Spleen (tissue), 7 donors: ENCODE measurements around the gene SLC25A41.

Source experiments
- POLR2A ChIP-seq, 3 donors: fragments of 450-650 bp; IDR thresholded peaks; one replicate each; pipeline ENCODE4 v1.5.1; 2017; ENCODE audit warnings: antibody characterized with exemption in 3 of 3, mild to moderate bottlenecking in 1 of 3
- POLR2AphosphoS5 ChIP-seq, 3 donors: sonication (generic); formaldehyde crosslinking; IDR thresholded peaks; one replicate each; pipeline ENCODE4 v1.5.1; 2017; ENCODE audit warnings: antibody characterized with exemption in 3 of 3
- TF ChIP-seq, protein P1 (sequence below), 11 experiments: fragments of 200-600 bp in 7 of 11; fragments of 450-650 bp in 4 of 11; sonication (generic) in 4 of 11; IDR thresholded peaks in 8 of 11; conservative IDR thresholded peaks in 3 of 11; 1 replicate in 7 of 11; 2 replicates in 4 of 11; pipeline versions ENCODE4 v1.4.0 to v1.8.0; 2016 to 2021; ENCODE audit warnings: antibody characterized with exemption in 11 of 11, inconsistent platforms in 4 of 11, mild to moderate bottlenecking in 1 of 11
- donor health status: DM: no; HTN: no; CAD: no; lungs with moderate emphysema.
- donor health status: DM: no; HTN: no; CAD: no.
- donor health status: DM: no; HTN: no; CAD: no.

DNA sequence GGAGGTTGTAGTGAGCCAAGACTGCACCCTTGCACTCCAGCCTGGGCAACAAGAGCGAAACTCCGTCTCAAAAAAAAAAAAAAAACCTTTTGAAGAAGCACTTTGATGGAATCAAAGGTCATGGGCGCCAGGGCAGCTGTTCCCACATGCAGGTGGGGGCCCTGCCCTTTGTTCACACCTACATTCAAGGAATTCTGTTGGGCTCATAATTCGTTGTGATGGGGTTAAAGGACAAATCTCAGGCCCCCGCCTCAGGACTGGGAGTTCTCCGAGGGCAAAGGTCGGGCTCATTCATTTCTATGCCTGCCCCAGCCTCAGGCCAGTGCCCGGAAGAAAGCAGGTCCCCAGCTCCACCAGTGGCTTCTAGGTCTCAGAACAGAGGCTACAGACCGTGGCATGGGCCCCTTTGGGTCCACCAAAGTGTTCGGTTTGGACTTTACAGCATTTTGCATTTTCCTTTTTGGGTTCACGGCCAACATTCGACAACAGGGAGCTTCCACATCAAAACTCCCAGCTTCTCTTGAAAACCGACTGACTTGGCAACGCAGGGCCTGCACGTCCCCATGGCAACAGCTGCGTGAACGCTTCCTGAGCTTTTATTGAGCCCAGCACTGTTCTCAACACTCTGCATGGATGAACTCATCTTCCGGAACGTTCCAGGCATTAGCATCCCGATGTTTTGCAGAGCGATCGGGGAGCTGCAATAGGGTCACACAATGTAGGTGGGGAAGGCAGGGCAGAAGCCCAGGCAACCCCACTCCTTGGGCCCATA, 30.5 kb downstream of the SLC25A41 start:
- TF ChIP-seq POLR2A (IDR thresholded peaks at IDR 0.05) (no peak), POLR2AphosphoS5 (IDR thresholded peaks at IDR 0.05) (no peak)
- TF ChIP-seq, protein P1, sequence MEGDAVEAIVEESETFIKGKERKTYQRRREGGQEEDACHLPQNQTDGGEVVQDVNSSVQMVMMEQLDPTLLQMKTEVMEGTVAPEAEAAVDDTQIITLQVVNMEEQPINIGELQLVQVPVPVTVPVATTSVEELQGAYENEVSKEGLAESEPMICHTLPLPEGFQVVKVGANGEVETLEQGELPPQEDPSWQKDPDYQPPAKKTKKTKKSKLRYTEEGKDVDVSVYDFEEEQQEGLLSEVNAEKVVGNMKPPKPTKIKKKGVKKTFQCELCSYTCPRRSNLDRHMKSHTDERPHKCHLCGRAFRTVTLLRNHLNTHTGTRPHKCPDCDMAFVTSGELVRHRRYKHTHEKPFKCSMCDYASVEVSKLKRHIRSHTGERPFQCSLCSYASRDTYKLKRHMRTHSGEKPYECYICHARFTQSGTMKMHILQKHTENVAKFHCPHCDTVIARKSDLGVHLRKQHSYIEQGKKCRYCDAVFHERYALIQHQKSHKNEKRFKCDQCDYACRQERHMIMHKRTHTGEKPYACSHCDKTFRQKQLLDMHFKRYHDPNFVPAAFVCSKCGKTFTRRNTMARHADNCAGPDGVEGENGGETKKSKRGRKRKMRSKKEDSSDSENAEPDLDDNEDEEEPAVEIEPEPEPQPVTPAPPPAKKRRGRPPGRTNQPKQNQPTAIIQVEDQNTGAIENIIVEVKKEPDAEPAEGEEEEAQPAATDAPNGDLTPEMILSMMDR (IDR thresholded peaks at IDR 0.05 in 8 of 11, conservative IDR thresholded peaks at IDR 0.05 in 3 of 11) = no peak
